ENCODE measurements around the gene GLYATL1B. TPM values are rescaled to one million over a fixed set of nuclear protein-coding genes. Genes with fewer than 3 reads are reported as not detected.

GLYATL1B gene
- total and polyA plus RNA-seq, 10 of the 15 experiments (the other 5 are each of a cell fraction or from before 2014, with no cell fraction given): 0.10 to 1.7 (median 0.24) TPM; not detected in 4

DNA sequence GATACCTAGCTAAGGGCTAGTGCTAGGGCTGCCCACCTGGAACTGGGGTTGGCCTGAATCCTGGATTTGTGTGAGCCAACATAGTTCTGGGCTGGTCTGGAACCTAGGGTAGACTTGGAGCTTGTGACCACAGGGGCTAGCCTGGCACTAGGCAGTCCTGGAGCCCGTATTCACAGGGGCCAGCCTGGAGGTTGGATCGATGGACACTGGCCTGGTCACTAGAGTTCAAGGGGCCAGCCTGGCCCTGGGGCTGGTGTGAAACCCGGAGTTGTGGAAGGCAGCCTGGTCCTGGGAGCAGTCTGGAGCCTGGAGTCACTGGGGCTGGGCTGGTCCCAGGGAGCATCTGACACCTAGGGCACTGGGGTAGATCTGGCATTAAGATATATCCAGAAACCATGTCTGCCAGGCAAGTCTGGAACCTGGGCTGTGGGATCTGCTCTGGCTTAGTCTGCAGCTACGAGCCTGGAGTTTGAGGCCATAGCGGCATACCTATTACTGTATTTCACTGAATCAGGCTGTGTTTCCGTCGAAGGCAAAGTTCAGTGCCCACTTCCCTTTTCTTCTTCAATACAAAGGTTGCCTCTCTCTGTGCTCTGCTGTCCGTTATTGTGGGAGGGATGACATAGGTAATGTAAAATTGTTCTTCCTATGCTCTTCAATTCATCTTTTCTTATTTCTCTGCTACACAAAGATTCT, 9.1 kb upstream of the GLYATL1B start:
- Histone ChIP-seq H2AFZ (ENCODE audit: control insufficient read depth, low read depth, low read length) (peak overlapping the region; percentile 37; the same call in 1 of the 2 replicates), H3K27ac (ENCODE audit: control insufficient read depth, insufficient read depth) (no peak overlapping the region), H4K20me1 (ENCODE audit: control insufficient read depth, insufficient read depth) (no peaks in the 10 kb centered on the region), H3K9ac (ENCODE audit: control insufficient read depth, insufficient read depth, low read length) (no peak overlapping the region), H3K4me1 (ENCODE audit: control insufficient read depth, insufficient read depth, low read length) (peaks cover 27% of the 10 kb centered on the region), H3K79me2 (ENCODE audit: control insufficient read depth, insufficient read depth, low read length) (no peaks in the 10 kb centered on the region), H3K9me3 (replicated peaks; ENCODE audit: control insufficient read depth, insufficient read depth, low read length) (no peaks in the 10 kb centered on the region; the same call in 2 of the 3 replicates), H3K4me2 (ENCODE audit: control insufficient read depth, insufficient read depth) (peak overlapping the region; percentile 61), H3K36me3 (ENCODE audit: control insufficient read depth in 2 of 2, insufficient read depth in 2 of 2, low read length in 1 of 2) (no peaks in the 10 kb centered on the region), H3K4me3 (no peak overlapping the region), H3K27me3 (replicated peaks in 1 of 2; ENCODE audit: control insufficient read depth in 2 of 2, insufficient read depth in 2 of 2, low read length in 1 of 2) (no peaks in the 10 kb centered on the region)
- DNase-seq (ENCODE audit: low read depth, low spot score) (no peak), FAIRE-seq (no peak), ATAC-seq (peak; percentile 97)
- BruUV-seq (replicated peaks): no TSS peak
- SMC1A ChIA-PET (ENCODE audit: uncharacterized antibody, unreplicated experiment): interaction anchor here (0.6 to 2.0 kb wide), 3 partner anchors 10 to 81 kb away, joined by 3 to 6 read pairs (median 5); no protein-coding TSS in a partner anchor
- intact Hi-C loops (cut with micrococcal nuclease; ENCODE audit: unreplicated experiment) (no loop called here), in situ Hi-C loops (cut with MboI) (no loop called here)
- WGBS (ENCODE audit: insufficient coverage, insufficient replicate concordance, low lambda C conversion rate, missing lambda C conversion rate): 41% methylated on average over 8 of the region's 8 CpGs
- RAD21 ChIA-PET (ENCODE audit: unreplicated experiment): interaction anchor here (1.5 to 2.0 kb wide), 2 partner anchors 19 to 59 kb away, joined by 4 to 6 read pairs; no protein-coding TSS in a partner anchor
- CTCF ChIA-PET: interaction anchor here (0.5 to 3.6 kb wide), 8 partner anchors 16 to 404 kb away, joined by 3 to 15 read pairs (median 3); no protein-coding TSS in a partner anchor
- POLR2A ChIA-PET: interaction anchor here (0.5 kb wide), 1 partner anchor 30 kb away, joined by 4 read pairs; the partner anchor contains the start of gene FAM111B
- TF ChIP-seq, protein P1, sequence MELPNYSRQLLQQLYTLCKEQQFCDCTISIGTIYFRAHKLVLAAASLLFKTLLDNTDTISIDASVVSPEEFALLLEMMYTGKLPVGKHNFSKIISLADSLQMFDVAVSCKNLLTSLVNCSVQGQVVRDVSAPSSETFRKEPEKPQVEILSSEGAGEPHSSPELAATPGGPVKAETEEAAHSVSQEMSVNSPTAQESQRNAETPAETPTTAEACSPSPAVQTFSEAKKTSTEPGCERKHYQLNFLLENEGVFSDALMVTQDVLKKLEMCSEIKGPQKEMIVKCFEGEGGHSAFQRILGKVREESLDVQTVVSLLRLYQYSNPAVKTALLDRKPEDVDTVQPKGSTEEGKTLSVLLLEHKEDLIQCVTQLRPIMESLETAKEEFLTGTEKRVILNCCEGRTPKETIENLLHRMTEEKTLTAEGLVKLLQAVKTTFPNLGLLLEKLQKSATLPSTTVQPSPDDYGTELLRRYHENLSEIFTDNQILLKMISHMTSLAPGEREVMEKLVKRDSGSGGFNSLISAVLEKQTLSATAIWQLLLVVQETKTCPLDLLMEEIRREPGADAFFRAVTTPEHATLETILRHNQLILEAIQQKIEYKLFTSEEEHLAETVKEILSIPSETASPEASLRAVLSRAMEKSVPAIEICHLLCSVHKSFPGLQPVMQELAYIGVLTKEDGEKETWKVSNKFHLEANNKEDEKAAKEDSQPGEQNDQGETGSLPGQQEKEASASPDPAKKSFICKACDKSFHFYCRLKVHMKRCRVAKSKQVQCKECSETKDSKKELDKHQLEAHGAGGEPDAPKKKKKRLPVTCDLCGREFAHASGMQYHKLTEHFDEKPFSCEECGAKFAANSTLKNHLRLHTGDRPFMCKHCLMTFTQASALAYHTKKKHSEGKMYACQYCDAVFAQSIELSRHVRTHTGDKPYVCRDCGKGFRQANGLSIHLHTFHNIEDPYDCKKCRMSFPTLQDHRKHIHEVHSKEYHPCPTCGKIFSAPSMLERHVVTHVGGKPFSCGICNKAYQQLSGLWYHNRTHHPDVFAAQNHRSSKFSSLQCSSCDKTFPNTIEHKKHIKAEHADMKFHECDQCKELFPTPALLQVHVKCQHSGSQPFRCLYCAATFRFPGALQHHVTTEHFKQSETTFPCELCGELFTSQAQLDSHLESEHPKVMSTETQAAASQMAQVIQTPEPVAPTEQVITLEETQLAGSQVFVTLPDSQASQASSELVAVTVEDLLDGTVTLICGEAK (IDR thresholded peaks at IDR 0.05; ENCODE audit: borderline replicate concordance): no peak
- peak; percentile 33; the same call in 1 of the 2 replicates for TF ChIP-seq NR2F1 (conservative IDR thresholded peaks at IDR 0.05)
- 0 out of 2 replicates have a peak, but pooled peaks have one; percentile 15 for TF ChIP-seq MTA2 (IDR thresholded peaks at IDR 0.05; ENCODE audit: low read depth)
- TF ChIP-seq CHD4 (IDR thresholded peaks at IDR 0.05): no peak
- no peak for TF ChIP-seq HDAC2 (IDR thresholded peaks at IDR 0.05)
- peak; percentile 96 for TF ChIP-seq SPI1 (IDR thresholded peaks at IDR 0.05; ENCODE audit: borderline replicate concordance, insufficient read depth, low read depth, low read length)
- TF ChIP-seq ZNF24 (IDR thresholded peaks at IDR 0.05): peak; percentile 54; the same call in 1 of the 2 replicates
- no peak for TF ChIP-seq BACH1 (IDR thresholded peaks at IDR 0.05; ENCODE audit: borderline replicate concordance)
- TF ChIP-seq NRF1 (conservative IDR thresholded peaks at IDR 0.05; ENCODE audit: low read depth, low read length): no peak
- 0 out of 2 replicates have a peak, but pooled peaks have one; percentile 5 for TF ChIP-seq CREM (IDR thresholded peaks at IDR 0.05; ENCODE audit: low read depth)
- no peak for TF ChIP-seq POLR2AphosphoS5 (IDR thresholded peaks at IDR 0.05; ENCODE audit: low read length)
- TF ChIP-seq DPF2 (IDR thresholded peaks at IDR 0.05): peak; percentile 52; the same call in 1 of the 2 replicates
- no peak for TF ChIP-seq NR2C2 (IDR thresholded peaks at IDR 0.05; ENCODE audit: borderline replicate concordance, control insufficient read depth, insufficient read length, low read depth)
- TF ChIP-seq, protein P2, sequence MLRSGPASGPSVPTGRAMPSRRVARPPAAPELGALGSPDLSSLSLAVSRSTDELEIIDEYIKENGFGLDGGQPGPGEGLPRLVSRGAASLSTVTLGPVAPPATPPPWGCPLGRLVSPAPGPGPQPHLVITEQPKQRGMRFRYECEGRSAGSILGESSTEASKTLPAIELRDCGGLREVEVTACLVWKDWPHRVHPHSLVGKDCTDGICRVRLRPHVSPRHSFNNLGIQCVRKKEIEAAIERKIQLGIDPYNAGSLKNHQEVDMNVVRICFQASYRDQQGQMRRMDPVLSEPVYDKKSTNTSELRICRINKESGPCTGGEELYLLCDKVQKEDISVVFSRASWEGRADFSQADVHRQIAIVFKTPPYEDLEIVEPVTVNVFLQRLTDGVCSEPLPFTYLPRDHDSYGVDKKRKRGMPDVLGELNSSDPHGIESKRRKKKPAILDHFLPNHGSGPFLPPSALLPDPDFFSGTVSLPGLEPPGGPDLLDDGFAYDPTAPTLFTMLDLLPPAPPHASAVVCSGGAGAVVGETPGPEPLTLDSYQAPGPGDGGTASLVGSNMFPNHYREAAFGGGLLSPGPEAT (IDR thresholded peaks at IDR 0.05; ENCODE audit: low read depth): no peak
- no peak for TF ChIP-seq ZNF207 (IDR thresholded peaks at IDR 0.05; ENCODE audit: borderline replicate concordance)
- TF ChIP-seq, protein P3, sequence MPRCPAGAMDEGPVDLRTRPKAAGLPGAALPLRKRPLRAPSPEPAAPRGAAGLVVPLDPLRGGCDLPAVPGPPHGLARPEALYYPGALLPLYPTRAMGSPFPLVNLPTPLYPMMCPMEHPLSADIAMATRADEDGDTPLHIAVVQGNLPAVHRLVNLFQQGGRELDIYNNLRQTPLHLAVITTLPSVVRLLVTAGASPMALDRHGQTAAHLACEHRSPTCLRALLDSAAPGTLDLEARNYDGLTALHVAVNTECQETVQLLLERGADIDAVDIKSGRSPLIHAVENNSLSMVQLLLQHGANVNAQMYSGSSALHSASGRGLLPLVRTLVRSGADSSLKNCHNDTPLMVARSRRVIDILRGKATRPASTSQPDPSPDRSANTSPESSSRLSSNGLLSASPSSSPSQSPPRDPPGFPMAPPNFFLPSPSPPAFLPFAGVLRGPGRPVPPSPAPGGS (IDR thresholded peaks at IDR 0.05; ENCODE audit: borderline replicate concordance, insufficient read depth, low read depth, low read length, poor library complexity, severe bottlenecking): no peak
- no peak for TF ChIP-seq SMAD1 (IDR thresholded peaks at IDR 0.05; ENCODE audit: low read depth, partially characterized antibody)

Data from GM12878 (cell line).